Panc1 (cell line): ENCODE measurements around the gene GGT6. TPM values are rescaled to one million over a fixed set of nuclear protein-coding genes. Genes with fewer than 3 reads are reported as not detected.

Source experiments
- ATAC-seq: fragments of 200-7000 bp; cut with Tn5 transposase; 2 replicates; pipeline ENCODE4 v1.9.1; 2020; ENCODE audit warnings: mild to moderate bottlenecking, moderate library complexity
- BruUV-seq: library from RNA; stranded (reverse); fragments of 400-500 nt; replicated peaks from 2 replicates; lab custom pipeline; 2021; lab: Mats Ljungman, UMichigan
- CTCF ChIA-PET: fragments of 300-600 bp; sonication (Branson Sonifier 250); formaldehyde crosslinking; loops from one replicate; lab custom pipeline; 2022; ENCODE audit warnings: antibody characterized with exemption; lab: Charles Lee
- POLR2A ChIA-PET: fragments of 300-600 bp; sonication (Branson Sonifier 250); formaldehyde crosslinking; loops from one replicate; lab custom pipeline; 2022; ENCODE audit warnings: antibody characterized with exemption; lab: Charles Lee
- DNase-seq: peaks from one replicate; pipeline ENCODE4 v3.0.0-alpha.2; 2010; ENCODE audit warnings: low read depth, low spot score
- H3K27ac ChIP-seq: 2 replicates; pipeline ENCODE4 v1.5.1; 2011; ENCODE audit warnings: mild to moderate bottlenecking, low read length, inconsistent platforms
- H3K27me3 ChIP-seq: fragments of 200-500 bp; sonication (Bioruptor generic); 2 replicates; pipeline ENCODE4 v1.6.0; 2014; ENCODE audit warnings: low read length, inconsistent platforms; ENCODE audit not compliant: control insufficient read depth, insufficient read depth
- H3K36me3 ChIP-seq: fragments of 200-500 bp; sonication (Bioruptor generic); 2 replicates; pipeline ENCODE4 v1.5.1; 2014; ENCODE audit warnings: inconsistent platforms, mild to moderate bottlenecking, low read length, moderate library complexity; ENCODE audit not compliant: control insufficient read depth, insufficient read depth
- H3K4me1 ChIP-seq: 2 replicates; pipeline ENCODE4 v1.5.1; 2011; ENCODE audit warnings: inconsistent platforms, mild to moderate bottlenecking, low read length, moderate library complexity; ENCODE audit not compliant: control insufficient read depth, insufficient read depth
- H3K4me3 ChIP-seq, 2 experiments: 2 replicates each; pipeline ENCODE4 v1.5.1; 2011 to 2012; ENCODE audit warnings: low read depth in 2 of 2, low read length in 2 of 2, mild to moderate bottlenecking in 2 of 2, inconsistent platforms in 1 of 2, moderate library complexity in 1 of 2
- H3K9me3 ChIP-seq: fragments of 200-500 bp; sonication (Bioruptor generic); 2 replicates; pipeline ENCODE4 v1.5.1; 2014; ENCODE audit warnings: low read depth, mild to moderate bottlenecking, inconsistent platforms, low read length, moderate library complexity; ENCODE audit not compliant: control insufficient read depth, insufficient read depth
- CTCF ChIP-seq: fragments of 450-650 bp; IDR thresholded peaks from 2 replicates; pipeline ENCODE4 v1.5.1; 2017; ENCODE audit warnings: mild to moderate bottlenecking
- POLR2AphosphoS5 ChIP-seq: IDR thresholded peaks from 2 replicates; pipeline ENCODE4 v1.6.1; 2012; ENCODE audit warnings: mild to moderate bottlenecking, low read depth, low read length, moderate library complexity
- REST ChIP-seq, 2 experiments: IDR thresholded peaks; 2 replicates each; pipeline ENCODE4 v1.6.1; 2011 to 2012; ENCODE audit warnings: low read depth in 2 of 2, control low read depth in 1 of 2, low read length in 1 of 2, mild to moderate bottlenecking in 1 of 2, moderate library complexity in 1 of 2; ENCODE audit not compliant: insufficient read depth in 1 of 2
- SIN3A ChIP-seq: IDR thresholded peaks from 2 replicates; pipeline ENCODE4 v1.6.1; 2012; ENCODE audit warnings: low read depth, mild to moderate bottlenecking, low read length, moderate library complexity, borderline replicate concordance; ENCODE audit not compliant: insufficient read depth
- TCF7L2 ChIP-seq: IDR thresholded peaks from 2 replicates; pipeline ENCODE4 v1.6.1; 2011; ENCODE audit warnings: mild to moderate bottlenecking, low read depth, low read length, inconsistent platforms
- in situ Hi-C: cut with HindIII; loops from 2 replicates; pipeline ENCODE4 v1.10.0; 2016; ENCODE audit warnings: low sequenced_read_pairs, low pct_unique_long_range_greater_than_20kb
- intact Hi-C: fragments of 100-400 bp; cut with micrococcal nuclease; formaldehyde crosslinking; loops from one replicate; pipeline ENCODE4 v1.10.0; 2022; ENCODE audit not compliant: unreplicated experiment
- total RNA-seq: library from RNA; stranded (reverse); gene quantifications from one replicate; pipeline ENCODE4 v1.2.1, GENCODE V29; 2021; ENCODE audit not compliant: unreplicated experiment

Gene GGT6
- total RNA-seq, 1 experiment from 2014 or later, result not detected

DNA sequence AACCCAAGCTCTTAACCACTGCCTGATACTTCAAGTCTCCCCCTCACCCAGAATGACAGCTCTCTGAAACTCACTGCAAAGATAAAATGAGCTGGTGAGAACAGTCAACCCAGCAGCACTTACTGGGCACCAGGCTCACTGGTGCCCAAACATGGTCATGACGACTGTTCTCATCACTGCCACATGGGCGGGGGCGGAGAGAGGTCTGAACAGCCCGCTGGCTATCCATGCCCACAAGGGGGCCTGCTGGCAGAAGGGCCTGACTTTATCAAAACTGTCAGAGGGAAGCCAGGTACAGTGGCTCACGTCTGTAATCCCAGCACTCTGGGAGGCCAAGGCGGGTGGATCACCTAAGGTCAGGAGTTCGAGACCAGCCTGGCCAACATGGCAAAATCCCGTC lies 9.2 kb downstream of the GGT6 start:
- Histone ChIP-seq H3K27me3 (no peaks in the 10 kb centered on the region), H3K9me3 (no peaks in the 10 kb centered on the region), H3K4me1 (peaks cover 14% of the 10 kb centered on the region), H3K4me3 (no peak overlapping the region), H3K36me3 (peaks cover 2% of the 10 kb centered on the region), H3K27ac (no peak overlapping the region)
- TF ChIP-seq REST (IDR thresholded peaks at IDR 0.05; ENCODE audit: insufficient read depth in 1 of 2, low read depth in 2 of 2, low read length in 1 of 2) (no peak), TCF7L2 (no peak), POLR2AphosphoS5 (no peak), CTCF (no peak), SIN3A (no peak)
- no peak for DNase-seq
- in situ Hi-C loops (no loop called here), intact Hi-C loops (no loop called here)
- ChIA-PET POLR2A (interaction anchor here (0.8 kb wide), 1 partner anchor 143 kb away, joined by 3 read pairs; no protein-coding TSS in a partner anchor), CTCF (no interaction called here)
- no peak for ATAC-seq
- no TSS peak for BruUV-seq

DNA sequence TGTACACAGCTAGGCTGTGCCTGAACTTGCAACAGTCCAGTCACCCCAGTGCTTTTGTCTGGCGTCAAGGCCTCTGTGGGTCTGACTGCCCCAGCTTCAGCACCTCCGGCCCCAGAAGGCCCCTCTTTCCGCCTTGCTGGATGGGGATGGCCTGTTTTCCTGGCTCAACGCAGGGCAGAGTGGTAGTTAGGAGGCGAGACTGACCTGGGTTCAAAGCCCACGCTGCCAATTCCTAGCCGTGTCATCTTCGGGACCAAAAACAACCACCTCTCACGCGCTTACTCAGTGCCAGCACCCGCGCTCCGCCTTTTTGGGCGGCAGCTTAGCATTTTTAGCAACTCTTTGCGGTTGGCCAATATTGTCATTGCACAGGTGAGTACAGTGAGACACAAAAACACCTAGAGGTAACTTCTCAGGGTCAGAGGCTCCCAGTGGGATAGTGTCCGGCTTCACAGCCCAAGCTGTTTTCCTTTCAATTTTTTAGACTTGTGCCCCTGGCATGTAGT lies 9.8 kb downstream of the GGT6 start:
- H3K4me1 ChIP-seq, result peaks cover 9% of the 10 kb centered on the region
- no peaks in the 10 kb centered on the region for H3K27me3 ChIP-seq
- H3K27ac ChIP-seq, result no peak overlapping the region
- peaks cover 2% of the 10 kb centered on the region for H3K36me3 ChIP-seq
- TF ChIP-seq POLR2AphosphoS5 (no peak), REST (IDR thresholded peaks at IDR 0.05; ENCODE audit: insufficient read depth in 1 of 2, low read depth in 2 of 2, low read length in 1 of 2) (no peak), TCF7L2 (no peak), SIN3A (no peak), CTCF (no peak)
- H3K9me3 ChIP-seq, result no peaks in the 10 kb centered on the region
- H3K4me3 ChIP-seq, result no peak overlapping the region
- BruUV-seq, result no TSS peak
- ChIA-PET CTCF (no interaction called here), POLR2A (interaction anchor here (0.8 kb wide), 1 partner anchor 143 kb away, joined by 3 read pairs; no protein-coding TSS in a partner anchor)
- intact Hi-C loops (no loop called here), in situ Hi-C loops (no loop called here)
- no peak for ATAC-seq
- no peak for DNase-seq
